GM12878 (cell line): ENCODE data around the gene ENOX2.

Source experiments
- POLR2A ChIP-seq: IDR thresholded peaks from 2 replicates; pipeline ENCODE4 v1.6.1; 2011; ENCODE audit warnings: low read depth, mild to moderate bottlenecking, low read length
- POLR2AphosphoS5 ChIP-seq: IDR thresholded peaks from 2 replicates; pipeline ENCODE4 v1.6.1; 2011; ENCODE audit warnings: mild to moderate bottlenecking, low read length, inconsistent platforms
- TF ChIP-seq, protein P1 (sequence below): fragments of 450-650 bp; IDR thresholded peaks from 2 replicates; pipeline ENCODE4 v1.6.1; 2016; ENCODE audit warnings: mild to moderate bottlenecking, moderate library complexity, borderline replicate concordance

DNA sequence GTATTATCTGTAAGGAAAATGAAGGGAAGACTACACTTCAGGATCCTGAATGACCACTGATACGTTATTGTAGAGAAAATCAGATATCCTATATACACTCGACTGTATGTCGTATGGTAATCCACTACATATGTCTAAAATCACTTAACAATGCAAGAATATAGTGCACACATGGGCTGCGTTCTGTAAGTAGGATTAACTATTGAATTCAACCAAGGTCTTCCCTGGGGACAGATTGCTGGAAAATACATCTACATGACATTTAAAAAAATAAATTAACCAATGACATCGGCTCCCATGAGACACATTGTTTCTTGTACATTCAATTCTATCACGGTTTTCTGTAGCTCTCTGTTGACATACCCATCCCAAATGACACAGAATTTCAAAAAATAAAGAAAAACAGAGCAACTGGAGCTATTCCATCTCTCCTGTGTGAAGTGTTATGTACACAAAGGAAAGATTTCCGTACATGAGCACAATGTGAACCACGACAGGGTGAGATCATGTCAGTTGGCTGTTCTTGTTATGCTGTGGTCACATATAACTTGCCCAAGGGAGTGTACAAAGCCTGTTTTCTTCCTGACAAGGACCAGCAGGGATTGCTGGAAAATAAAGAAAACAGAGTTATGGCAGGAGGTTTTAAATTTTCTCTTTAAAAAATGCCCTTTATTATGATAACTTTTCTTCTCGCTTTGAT lies 6.1 kb downstream of the ENOX2 start:
- TF ChIP-seq, protein P1, sequence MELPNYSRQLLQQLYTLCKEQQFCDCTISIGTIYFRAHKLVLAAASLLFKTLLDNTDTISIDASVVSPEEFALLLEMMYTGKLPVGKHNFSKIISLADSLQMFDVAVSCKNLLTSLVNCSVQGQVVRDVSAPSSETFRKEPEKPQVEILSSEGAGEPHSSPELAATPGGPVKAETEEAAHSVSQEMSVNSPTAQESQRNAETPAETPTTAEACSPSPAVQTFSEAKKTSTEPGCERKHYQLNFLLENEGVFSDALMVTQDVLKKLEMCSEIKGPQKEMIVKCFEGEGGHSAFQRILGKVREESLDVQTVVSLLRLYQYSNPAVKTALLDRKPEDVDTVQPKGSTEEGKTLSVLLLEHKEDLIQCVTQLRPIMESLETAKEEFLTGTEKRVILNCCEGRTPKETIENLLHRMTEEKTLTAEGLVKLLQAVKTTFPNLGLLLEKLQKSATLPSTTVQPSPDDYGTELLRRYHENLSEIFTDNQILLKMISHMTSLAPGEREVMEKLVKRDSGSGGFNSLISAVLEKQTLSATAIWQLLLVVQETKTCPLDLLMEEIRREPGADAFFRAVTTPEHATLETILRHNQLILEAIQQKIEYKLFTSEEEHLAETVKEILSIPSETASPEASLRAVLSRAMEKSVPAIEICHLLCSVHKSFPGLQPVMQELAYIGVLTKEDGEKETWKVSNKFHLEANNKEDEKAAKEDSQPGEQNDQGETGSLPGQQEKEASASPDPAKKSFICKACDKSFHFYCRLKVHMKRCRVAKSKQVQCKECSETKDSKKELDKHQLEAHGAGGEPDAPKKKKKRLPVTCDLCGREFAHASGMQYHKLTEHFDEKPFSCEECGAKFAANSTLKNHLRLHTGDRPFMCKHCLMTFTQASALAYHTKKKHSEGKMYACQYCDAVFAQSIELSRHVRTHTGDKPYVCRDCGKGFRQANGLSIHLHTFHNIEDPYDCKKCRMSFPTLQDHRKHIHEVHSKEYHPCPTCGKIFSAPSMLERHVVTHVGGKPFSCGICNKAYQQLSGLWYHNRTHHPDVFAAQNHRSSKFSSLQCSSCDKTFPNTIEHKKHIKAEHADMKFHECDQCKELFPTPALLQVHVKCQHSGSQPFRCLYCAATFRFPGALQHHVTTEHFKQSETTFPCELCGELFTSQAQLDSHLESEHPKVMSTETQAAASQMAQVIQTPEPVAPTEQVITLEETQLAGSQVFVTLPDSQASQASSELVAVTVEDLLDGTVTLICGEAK: no peak
- no peak for TF ChIP-seq POLR2AphosphoS5
- TF ChIP-seq POLR2A: no peak
